Measurements from ENCODE around the gene BTN2A1.
"Not testable (repeated sequence)": the region's sequence is repeated elsewhere in the genome, so short reads cannot be mapped to it uniquely, and the experiment has no call there.

The BTN2A1 gene

DNA sequence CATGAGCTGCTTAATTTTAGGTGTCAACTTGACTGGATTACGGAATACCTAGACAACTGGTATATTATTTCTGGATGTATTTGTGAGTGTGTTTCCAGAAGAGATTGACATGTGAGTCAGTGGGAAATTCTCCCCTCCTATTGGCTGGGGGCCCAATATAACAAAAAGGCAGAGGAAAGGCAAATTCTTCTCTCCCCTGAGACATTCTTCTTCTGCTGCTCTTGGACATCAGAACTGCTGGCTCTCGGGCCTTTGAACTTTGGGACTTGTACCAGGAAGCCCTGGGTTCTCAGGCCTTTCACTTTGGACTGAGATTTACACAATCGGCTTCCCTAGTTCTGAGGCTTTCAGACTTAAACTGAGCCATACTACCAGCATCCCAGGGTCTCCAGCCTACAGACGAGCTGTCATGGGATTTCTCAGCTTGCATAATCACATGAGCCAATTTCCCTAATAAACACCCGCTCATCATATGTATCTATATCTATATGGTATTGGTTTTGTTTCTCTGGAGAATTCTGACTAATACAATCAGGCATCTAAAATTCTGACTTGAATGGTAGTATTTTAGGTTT is 25.0 kb upstream of the BTN2A1 start:
- DNase-seq (ENCODE audit: low read depth in 2 of 2), result no peak

DNA sequence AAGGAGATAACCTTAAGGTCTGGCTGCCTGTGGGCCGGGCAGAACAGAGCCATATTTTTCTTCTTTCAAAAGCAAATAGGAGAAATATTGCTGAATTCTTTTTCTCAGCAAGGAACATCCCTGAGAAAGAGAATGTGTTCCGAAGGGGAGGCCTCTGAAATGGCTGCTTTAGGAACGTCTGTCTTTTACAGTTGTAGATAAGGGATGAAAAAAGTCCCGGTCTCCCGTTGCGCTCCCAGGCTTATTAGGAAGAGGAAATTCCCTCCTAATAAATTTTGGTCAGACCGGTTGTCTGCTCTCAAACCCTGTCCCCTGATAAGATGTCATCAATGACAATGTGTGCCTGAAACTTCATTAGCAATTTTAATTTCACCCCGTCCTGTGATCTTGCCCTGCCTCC is 24.1 kb upstream of the BTN2A1 start:
- not testable (repeated sequence) for DNase-seq (ENCODE audit: low read depth in 2 of 2)

DNA sequence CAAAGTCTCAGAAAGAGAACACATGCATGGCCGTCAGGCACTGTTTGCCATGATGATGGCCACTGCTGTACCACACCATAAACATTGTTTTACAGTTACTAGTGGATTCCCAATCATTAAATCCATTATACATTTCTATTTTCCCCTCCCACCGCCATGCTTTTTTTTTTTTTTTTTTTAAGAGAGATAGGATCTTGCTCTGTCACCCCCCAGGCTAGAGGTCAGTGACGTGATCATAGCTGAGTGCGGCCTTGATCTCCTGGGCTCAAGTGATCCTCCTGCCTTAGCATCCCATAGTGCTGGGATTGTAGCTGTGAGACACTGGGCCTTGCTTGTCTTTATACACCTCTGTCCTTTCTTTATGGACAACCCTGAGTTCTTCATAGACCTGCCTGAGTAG is 21.7 kb upstream of the BTN2A1 start:
- no peak for DNase-seq (ENCODE audit: low read depth in 2 of 2)

DNA sequence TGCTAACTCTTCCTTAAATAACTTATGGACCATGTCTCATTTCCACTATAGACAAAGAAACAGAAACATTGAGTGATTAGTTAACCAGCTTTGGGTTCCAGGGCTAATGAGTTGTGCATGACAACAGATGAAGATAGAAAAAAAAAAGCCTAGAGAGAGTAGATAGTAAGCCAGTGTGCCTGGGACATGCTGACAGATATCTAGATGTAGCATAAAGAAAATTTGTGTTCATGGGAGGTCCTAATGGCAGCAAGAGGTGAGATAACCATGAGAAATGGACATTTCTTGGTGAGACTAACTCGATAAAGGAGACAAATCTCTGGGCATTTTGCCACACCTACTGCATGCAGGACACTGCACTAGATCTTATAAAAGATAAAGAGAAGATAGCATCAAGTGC is 20.2 kb upstream of the BTN2A1 start:
- DNase-seq (ENCODE audit: low read depth in 2 of 2), result no peak

DNA sequence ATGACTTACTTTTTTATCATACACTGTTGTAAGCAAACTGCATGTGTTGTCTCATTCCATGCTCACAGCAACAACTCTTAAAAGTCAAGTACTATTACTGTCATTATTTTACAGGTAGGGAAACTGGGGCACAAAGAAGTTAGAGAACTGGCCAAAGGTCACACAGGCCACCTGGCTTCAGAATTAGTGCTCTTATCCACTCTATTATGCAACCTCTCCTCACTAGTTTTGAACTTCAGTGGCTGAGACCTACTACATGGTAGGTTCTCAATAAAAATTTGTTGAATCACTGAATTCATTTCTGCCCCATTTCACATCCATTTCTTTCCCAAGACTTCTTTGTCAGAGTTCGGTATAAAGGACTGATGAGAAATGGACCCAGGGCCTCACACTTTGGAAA is 19.8 kb upstream of the BTN2A1 start:
- DNase-seq (ENCODE audit: low read depth in 2 of 2), result no peak

DNA sequence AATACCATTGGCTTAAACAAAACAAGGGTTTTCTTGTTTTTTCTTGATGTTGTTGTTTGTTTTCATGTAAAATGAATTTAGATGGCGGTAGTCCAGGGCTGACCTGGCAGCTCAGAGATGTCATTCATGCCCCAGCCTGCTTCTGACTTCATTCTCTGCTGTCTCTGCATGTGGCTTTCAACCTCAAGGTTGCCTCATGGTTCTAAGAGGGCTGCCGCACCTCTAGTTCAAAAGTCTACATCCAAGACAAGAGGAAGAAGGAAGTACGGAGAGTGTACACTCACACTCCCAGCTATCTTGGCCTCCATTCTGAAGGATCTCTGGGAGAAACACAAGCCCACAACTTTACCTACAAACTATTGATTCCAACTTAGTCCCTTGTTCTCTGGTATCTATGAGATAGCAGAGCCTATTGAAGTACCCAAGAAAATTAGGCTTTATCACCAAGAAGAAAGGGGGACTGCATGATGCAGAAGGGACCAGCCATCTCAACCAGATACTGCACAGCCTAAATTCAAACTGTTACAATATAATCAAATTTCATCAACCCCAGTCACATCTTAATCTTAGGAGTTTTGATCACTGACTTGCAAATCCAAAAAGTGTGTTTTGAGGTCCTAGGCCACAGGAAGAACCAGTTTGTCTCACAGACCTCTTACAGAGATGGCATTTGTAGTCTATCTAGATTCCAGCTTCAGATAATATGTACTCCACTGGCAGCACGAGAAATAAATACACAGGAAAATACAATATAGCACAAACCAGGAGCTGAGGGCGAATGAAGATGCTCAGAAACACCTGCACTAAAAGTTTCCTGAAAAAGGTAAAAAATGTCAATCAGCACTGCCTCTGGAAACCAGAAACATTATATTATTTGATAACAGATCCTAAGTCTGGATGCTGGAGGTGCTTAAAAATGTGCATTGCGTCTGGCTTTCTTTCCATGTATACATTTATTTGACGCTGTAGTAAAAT is 18.3 kb upstream of the BTN2A1 start:
- DNase-seq (ENCODE audit: low read depth in 2 of 2), result no peak

DNA sequence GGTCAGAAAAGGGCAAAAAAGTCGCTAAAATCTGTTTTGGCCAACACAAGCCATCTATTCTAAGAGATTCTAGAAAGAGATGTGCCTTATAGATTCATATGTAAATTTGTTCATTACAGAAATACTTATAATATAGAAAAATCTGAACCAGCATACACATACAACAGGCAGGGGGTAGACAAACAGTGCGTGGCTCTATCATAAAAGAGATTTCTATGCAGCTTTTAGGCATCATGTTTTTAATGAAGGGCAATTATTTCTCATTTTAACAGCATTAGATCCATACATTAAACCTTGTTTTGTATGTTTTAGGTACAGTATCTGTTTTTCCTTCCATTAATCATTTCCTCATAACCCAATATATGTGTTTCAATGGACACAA is 16.8 kb upstream of the BTN2A1 start:
- DNase-seq (ENCODE audit: low read depth in 2 of 2), result no peak

DNA sequence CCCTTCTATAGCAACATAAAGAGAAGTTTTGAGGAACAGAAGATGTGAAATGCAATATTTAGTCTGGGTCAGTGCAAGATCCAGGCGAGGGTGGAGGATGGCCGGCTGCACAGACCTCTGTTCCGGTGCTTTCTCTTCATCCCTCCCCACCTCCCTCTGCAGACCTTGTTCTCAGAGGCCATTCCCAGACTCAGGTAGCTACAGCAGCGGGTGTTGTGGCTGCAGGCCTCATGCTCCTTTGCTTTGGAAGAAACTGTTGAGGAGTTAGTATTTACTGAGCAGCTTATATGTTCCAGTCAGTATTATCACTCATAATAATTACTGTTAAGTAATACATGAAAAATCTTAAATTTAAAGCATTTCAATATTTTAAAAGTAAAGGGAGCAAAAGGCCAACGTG is 15.8 kb upstream of the BTN2A1 start:
- no peak for DNase-seq (ENCODE audit: low read depth in 2 of 2)

DNA sequence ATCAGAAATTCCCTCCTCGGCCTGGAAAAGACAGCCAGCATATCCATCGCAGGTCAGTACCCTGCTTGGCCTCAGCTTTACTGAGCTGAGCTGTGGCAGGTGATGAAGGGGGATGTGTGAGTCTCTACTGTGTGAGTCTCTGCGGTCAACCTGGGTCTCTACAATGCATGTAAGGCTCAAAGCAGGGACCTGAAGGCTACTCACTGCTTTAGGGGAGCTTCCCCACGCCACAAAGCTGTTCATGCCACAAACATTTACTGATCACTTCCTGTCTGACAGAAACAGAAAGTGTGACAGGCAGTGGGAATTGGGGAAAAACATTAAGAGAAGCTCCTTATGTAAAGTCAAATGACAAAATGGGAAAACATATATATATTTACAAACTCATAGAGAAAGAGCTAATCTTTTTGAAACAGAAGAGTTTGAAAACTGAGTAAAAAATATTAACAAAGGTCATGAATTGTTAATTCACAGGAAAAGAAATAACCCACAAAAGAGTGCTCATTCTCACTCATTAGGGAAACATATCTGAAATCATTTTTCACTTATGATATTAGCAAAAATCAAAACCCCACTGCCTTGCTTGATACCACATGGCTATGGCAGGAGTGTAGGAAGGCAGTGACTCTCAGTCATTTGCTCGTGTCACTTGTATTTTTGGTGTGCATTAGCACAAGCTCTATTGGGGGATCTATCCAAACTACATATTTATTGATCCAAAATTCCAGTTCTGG is 11.7 kb upstream of the BTN2A1 start:
- DNase-seq (ENCODE audit: low read depth in 2 of 2), result peak in 1 of 2 donors; percentile 11

DNA sequence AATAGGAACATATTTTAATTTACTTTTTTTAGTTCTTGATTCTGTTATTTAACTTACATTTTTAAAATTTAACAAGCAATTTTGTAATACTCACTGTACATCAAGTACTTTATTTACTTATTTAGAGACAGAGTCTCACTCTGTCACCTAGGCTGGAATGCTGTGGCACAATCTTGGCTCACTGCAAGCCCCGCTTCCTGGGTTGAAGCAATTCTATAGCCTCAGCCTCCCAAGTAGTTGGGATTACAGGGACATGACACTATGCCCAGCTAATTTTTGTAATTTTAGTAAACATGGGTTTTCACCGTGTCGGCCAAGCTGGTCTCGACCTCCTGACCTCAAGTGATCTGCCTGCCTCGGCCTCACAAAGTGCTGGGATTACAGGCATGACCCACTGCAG is 10.5 kb upstream of the BTN2A1 start:
- no peak for DNase-seq (ENCODE audit: low read depth in 2 of 2)

DNA sequence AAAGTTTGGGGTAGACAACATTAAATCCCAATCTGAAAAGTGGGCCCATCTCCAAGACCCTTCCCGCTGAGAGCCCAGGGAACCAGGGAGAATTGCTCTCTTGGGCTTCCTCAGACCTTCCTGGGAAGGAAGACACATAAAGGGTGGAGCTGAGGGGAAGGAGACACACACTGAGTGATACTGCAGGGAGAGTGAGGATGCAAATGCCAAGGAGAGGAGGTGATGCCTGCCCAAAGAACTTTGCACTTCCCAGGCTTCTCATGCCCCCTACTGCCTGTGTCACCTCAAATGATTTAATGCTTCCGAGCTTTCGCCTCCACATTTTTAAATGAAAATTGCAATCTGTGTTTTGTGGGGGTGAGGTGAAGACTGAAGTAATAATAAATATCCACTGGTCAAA is 7.5 kb upstream of the BTN2A1 start:
- DNase-seq (ENCODE audit: low read depth in 2 of 2), result no peak

DNA sequence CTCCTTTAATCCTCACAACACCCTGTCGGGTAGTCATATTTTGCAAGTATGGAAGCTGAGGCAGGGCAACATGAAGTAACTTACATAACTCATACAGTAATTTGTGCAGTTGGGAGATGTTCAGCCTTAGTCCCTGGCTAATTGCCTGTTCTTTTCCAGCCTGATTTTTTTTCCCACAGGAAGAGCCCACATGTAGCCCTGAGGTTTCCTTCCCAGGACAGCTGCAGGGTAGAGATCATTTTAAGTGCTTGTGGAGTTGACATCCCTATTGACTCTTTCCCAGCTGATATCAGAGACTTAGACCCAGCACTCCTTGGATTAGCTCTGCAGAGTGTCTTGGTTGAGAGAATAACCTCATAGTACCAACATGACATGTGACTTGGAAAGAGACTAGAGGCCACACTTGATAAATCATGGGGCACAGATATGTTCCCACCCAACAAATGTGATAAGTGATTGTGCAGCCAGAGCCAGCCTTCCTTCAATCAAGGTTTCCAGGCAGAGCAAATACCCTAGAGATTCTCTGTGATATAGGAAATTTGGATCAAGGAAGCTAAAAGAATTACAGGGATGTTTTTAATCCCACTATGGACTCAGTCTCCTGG is 5.0 kb upstream of the BTN2A1 start:
- DNase-seq (ENCODE audit: low read depth in 2 of 2), result no peak

DNA sequence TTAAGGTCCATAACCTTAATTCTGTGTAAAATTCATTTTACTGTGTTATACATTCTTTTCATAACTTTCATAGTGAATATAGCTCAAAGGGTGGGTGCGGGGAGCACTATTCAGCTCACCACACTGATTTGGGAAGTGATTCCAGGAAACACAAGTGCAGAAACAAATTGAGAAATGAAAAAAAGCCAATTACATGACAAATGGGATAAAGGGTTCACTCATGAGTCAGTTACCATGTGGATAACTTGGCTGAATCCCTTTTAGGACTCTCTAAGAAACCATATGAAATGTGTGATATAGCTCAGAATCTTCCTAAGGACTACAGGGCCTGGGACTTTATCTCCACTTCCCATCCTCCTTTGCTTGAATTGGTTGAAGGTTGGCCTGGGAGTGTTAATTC is 3.1 kb upstream of the BTN2A1 start:
- DNase-seq (ENCODE audit: low read depth in 2 of 2), result no peak

DNA sequence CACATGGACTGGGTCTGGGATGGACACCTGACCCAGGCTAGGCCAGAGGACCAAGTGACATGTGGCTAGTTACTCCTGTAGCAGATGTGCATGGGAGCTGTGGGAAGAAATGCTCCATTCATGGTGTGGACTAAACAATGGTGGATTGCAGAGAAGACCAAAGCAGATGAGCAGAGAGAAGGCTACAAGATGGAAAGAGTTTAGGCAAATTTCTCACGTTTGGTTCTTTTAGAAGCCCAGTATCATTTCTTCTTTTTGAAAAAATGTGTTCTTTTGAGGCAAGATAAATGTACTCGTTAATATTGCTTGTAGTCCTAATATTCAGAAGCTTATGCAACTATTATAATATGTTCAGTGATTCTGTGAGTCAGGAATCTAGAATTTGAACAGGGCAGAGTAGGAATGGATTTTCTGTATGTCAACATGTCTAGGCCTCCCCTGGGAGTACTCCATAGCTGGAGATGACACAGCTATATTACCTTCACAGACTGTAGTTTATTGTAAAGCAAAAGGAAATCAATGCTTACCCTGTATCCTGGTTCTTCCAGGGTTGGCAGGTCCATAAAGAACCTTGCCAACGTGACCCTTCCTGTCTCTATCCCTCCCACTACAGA is 2.3 kb upstream of the BTN2A1 start:
- no peak for DNase-seq (ENCODE audit: low read depth in 2 of 2)

DNA sequence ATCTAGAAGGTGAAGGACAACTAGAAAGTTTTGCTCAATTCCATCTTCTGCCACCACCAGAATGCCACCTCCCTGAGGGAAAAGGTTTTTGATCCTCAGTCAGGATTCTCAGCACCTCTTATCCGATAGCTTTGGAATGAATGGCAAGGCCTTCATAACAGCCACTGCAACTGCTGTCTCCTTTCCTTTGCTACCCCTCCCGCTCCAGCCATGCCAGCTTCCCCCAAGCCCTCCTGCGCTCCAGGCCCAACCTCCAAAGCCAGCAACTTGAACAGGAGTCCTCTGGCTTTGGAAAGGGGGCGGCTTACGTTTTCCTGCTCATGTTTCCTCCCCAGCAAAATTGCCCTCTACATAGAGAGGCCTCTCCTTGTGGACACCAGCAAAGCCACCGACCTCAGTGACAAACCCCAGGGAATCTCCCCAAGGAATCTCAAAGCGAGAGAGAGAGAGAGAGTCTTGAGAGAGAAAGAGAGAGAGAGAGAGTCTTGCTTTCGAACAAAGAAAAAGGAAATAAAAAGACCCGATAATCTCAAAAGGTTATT is 420 bp upstream of the BTN2A1 start:
- no peak for DNase-seq (ENCODE audit: low read depth in 2 of 2)

DNA sequence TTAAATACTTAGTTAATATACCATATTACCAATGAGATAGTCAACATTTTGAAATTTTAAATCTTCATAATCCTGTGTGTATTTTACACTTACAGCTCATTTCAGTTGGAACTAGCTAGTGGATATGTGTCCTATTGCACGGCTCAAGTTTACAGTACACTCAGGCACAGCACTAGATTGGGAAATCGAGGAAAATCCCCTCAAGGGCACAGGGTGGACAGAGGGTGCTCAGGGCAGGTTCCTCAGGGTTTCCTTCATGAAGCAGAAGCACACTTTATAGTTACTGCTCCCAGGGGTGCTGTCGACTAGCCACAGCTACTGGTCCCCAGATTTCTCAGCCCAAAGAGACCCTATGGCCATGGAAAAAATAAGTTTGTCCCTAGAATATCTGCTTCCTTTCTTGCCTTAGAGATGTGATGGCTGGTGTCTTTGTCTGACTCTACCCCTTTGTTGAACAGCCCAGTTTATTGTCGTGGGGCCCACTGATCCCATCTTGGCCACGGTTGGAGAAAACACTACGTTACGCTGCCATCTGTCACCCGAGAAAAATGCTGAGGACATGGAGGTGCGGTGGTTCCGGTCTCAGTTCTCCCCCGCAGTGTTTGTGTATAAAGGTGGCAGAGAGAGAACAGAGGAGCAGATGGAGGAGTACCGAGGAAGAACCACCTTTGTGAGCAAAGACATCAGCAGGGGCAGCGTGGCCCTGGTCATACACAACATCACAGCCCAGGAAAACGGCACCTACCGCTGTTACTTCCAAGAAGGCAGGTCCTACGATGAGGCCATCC is 1.5 kb downstream of the BTN2A1 start:
- DNase-seq (ENCODE audit: low read depth in 2 of 2), result no peak

DNA sequence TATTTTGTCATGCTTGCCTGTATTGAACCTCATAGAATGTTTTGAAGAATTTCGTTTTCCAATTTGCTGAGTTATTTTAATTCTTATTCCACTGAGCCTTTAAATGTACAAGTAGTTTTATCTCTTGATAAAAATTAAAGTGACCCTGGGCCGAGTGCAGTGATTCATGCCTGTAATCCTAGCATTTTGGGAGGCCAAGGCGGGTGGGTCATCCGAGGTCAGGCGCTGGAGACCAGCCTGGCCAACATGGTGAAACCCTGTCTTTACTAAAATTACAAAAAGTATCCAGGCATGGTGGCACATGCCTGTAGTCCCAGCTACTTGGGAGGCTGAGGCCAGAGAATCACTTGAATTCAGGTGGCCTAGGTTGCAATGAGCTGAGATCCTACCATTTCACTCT is 3.6 kb downstream of the BTN2A1 start:
- not testable (repeated sequence) for DNase-seq (ENCODE audit: low read depth in 2 of 2)

DNA sequence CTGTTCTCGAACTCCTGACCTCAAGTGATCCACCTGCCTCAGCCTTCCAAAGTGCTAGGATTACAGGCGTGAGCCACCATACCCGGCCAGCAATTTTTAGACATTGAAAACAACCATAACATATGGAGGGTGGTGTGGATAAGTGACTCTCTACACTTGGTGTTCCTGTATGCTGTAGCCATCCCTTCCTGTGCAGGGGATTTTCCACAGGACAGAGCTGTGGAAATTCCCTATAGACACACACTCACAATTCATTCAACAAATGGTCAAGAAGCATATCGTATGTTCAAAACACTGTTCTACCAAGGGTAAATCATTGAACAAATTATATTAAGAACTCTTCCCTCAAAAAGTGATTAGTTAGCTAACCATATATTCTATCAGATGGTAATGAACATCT is 6.3 kb downstream of the BTN2A1 start:
- no peak for DNase-seq (ENCODE audit: low read depth in 2 of 2)

DNA sequence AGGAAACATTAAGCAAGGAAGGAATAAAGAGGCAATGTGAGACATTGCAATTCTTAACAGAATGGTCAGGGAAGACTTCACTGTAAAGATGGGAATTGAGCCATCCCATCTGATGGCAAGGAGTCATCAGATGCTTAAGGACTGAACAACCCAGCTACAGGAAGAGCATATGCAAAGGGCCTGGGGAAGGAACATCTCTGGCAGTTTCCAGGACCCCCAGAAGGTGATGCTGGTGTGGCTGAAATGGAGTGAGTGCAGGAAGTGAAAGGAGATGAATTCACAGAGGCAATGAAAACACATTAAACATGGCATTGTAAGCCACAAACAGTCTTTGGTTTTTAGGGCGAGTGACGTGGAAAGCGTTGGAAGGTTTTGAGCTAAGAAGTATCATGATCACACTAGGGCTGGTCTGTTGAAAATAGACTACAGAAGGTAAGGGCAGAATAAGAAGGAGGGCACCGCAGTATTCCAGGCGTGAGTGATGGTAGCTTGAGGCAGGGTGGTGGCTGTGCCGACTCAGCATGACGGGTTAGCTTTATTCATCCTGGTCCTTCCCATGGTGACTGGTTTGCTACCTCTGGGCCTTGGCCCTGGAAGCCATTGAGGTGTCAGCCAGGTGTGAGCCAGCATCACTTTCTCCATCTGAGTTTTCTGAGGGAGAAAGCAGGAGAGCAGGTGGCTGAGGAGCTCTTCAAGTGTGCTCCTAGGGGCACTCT is 6.8 kb downstream of the BTN2A1 start:
- DNase-seq (ENCODE audit: low read depth in 2 of 2), result no peak

DNA sequence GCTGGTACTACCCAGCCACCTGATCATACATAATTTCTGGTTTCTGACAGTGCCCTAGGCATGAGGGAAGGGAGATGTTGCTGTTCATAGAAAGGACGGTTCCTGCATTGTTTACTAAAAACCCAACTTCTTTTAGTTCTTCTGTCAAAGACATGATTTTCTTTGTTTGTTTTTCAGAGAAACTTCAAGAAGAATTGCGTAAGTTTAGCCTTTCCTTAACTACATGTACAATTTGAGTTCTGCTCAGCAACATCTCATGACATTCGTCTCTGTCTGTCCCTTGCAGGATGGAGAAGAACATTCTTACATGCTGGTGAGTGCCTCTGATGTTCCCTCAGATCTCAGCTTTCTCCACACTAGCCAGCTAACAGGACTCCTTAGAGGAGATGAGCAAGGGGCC is 8.0 kb downstream of the BTN2A1 start:
- DNase-seq (ENCODE audit: low read depth in 2 of 2), result no peak
